Activated CD8-positive, alpha-beta memory T cell treated with anti-CD3 and anti-CD28 coated beads for 24 hours (primary cell): Measurements from ENCODE around the gene SPNS2.

Source experiments
- DNase-seq: peaks from one replicate; pipeline ENCODE4 v3.0.0-alpha.2; 2020

Gene SPNS2

DNA sequence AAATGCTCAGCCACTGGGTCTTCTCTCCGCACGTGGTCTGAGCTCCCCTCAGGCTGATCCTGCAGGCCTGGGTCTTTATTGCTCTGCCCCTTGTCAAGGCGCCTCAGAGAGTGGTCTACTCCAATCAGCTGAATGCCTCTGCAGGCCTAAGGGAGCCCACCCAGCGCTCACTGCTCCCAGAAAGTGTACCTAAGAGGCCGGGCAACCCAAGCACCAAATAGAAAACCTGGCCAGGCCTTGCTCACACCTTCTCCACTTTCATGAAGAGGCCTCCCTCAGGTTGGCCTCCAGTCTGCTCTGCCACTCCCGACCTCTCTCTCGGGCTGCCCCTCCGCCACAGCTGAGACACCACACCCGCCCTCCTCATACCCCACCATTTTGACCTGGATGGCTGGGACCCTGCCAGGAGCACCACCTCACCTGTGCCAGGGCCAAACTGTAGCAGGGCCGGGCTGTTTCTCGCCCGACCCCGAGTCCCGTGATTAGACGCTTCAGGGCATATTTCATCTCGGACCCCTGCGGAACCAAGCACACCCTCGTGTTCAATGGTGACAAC, 55.8 kb downstream of the SPNS2 start:
- peak; percentile 70 for DNase-seq

- DNase-seq, result peak; percentile 97
These were observed 56.5 kb downstream of the SPNS2 start, which contains the start of gene MYBBP1A for GRCh38 chr17:4554997-4555799. Gene MYBBP1A (minus strand): TSS chr17:4555384. CDS start chr17:4555324, 60 bp downstream.

GRCh38 chr17:4555873-4556759, 57.4 kb downstream of the SPNS2 start:
- no peak for DNase-seq

DNA sequence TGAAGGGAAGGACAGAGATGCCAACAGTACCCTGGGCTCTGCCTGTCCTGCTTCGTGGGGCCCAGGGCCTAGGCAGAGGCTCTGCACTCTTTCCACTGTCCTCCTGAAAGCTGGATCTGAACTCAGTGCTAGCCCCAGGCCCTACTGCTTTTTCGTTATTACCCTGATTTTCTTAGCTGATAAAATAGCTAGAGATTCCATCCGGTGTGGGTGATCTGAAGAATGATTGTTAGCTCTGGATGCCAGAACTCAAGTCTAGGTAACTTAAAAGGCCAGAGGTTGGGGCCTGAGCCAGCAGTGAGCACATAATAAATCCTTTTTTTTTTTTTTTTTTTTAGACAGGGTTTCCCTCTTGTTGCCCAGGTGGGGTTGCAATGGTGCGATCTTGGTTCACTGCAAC, 58.3 kb downstream of the SPNS2 start:
- DNase-seq, result no peak

DNA sequence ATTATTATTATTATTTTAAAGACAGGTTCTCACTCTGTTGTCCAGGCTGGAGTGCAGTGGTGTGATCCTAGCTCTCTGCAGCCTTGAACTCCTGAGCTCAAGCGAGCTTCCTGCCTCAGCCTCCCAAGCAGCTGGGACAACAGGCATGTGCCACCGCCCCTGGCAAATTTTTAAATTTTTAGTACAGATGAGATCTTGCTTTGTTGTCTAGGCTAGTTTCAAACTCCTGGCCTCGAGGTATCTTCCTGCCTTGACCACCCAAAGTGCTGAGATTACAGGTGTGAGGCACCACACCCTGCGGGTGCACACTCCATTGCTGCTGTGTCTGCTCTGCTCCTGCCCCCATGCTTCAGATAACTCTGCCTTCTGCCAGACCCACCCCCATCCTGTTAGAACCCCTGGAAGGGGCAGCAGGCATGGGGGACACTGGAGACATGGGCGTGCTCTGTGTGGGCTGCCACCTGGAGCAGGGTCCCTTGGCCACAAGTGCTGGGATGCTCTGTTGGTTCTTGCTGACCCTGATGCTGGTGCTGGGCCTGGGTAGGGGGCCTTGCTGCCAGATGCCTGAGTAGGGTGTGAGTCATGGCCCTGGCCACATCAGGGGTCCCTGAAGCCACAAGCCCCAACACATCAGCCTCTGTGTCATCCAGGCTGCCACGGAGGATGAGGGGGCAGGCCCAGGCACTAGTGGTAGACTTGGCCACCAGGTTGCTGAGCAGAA, 59.1 kb downstream of the SPNS2 start:
- DNase-seq, result no peak

GRCh38 chr17:4558347-4558971, 59.8 kb downstream of the SPNS2 start:
- DNase-seq, result no peak

- DNase-seq, result no peak
These were observed 60.6 kb downstream of the SPNS2 start for GRCh38 chr17:4559139-4559791.

GRCh38 chr17:4559966-4560365, 61.3 kb downstream of the SPNS2 start:
- no peak for DNase-seq

DNA sequence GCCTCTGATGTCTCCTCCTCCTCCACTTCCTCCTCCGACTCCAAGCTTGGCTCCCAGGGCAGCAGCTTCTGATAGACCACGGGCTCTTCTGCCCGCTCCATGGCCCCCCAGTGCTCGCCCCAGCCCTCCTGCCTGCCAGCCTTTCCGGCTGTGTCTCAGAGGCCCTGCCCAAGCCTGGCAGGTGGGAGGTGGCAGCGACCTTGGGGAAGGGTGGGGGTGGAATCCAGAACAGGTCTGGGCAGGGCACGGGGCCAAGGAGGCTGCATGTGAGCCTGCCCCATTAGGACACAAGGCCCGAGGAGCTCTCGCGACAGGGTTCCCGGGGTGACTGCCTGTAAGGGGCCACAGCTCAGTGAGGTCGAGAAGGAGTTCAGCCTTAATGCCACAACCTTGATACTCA, 61.7 kb downstream of the SPNS2 start, which contains the start of gene GGT6:
Gene GGT6 (minus strand): TSS at position 157 of the 400 bp plus-strand sequence. CDS start 56 bp downstream, at position 101.
- no peak for DNase-seq

DNA sequence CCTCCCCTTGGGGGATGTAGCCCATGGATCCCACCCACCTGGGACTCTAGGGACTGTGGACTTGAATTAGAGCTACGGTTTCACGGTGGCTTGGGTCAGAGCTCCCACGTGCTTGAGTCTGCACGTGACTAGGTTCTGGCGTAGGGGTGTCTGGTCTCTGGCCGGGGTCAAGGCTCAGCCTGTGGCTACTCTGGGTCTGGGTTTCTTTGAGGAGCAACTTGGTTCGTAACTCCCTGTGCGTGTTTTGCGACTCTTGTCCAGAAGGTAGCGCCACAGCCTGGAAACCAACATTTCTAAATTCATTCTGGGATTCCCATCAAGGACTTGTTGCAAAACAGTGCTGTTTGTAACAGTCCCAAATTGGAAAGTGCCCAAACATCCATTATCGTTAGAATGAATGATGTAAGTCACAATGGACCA, 62.2 kb downstream of the SPNS2 start:
- DNase-seq, result no peak

DNA sequence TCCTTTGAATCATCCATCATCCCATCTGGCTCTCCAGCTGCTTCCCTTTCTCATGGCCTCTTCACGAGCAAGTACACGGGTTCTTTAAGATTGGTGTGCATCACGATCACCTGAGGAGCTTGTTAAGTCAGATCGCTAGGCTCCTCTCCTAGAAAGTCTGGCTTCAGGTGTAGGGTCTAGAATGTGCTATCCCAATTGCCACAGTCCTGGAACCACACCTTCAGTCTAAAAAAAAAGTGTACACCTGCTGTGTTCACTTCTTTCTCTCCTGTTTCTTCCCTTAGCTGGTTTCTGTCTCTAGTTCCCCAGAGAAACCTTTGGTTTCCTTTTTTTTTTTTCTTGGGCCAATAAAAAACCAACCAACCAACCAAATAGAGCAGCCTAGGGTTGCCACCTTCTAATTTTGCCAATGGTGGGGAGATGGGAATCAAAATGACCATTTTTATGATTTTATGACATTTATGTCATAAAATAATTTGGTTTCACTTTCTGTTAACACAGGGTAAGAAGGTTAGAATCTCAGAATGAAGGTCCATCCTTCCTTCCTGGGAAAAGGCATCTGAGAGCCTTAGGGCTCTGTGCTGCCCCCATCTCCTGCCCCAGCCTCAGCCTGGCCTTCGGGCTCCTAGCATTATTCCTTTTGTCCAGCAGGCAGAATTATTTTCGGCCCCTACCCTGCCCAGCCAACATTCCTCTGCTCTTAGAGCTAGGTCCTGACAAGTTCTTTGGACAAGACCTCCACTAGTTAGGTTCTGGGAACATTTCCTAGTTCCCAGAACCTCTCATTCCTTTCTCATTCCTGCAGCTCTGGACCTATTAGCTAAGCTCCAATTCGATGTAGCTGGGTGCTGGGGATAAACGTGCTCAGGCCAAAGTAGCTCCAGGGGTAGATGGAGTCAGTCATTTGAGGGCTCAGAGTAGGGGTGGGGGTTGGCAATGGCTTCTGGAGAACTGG, 63.6 kb downstream of the SPNS2 start:
- no peak for DNase-seq

GRCh38 chr17:4565209-4566141, 66.8 kb downstream of the SPNS2 start:
- peak; percentile 73 for DNase-seq

DNA sequence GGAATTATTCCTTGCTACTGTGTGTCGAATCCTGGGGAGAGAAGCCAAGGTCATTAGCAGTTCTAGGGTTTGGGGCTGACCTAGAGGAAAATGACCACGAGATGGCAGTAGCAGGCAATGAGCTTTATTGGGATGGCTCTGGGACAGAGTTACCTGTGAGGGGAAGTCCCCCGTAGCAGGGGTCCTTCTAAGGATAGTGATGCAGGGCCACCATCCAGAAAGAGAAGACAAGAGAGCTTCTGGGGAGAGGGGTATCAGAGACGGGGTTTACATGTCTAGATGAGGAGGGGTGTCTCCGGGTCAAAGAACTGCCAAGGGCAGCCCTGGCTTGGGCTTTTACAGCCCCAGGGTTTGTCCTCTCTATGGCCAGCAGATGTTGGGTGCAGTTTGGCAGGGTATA, 68.1 kb downstream of the SPNS2 start:
- peak; percentile 75 for DNase-seq

DNA sequence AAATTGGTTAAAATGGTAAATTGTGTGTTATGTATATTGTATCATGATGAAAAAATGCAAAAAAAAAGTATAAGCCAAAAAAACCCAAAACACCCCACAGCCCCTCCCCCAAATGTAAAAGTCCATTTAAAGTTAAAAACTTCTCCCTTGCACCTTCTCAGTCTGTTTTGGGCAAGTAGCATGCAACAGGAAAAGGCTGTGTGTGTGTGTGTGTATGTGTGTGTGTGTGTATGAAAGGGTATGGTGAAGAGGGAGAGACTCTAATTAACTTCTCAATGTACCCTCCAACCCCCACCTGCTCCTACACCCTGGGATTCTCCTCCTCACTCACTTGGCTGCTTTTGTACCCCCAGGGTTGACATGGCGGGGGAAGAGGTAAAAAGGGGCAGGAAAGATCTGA, 70.9 kb downstream of the SPNS2 start:
- no peak for DNase-seq

GRCh38 chr17:4572131-4572530, 73.5 kb downstream of the SPNS2 start:
- no peak for DNase-seq

GRCh38 chr17:4573115-4573514, 74.4 kb downstream of the SPNS2 start:
- no peak for DNase-seq

GRCh38 chr17:4573669-4574068, 75.0 kb downstream of the SPNS2 start:
- DNase-seq, result peak; percentile 73

DNA sequence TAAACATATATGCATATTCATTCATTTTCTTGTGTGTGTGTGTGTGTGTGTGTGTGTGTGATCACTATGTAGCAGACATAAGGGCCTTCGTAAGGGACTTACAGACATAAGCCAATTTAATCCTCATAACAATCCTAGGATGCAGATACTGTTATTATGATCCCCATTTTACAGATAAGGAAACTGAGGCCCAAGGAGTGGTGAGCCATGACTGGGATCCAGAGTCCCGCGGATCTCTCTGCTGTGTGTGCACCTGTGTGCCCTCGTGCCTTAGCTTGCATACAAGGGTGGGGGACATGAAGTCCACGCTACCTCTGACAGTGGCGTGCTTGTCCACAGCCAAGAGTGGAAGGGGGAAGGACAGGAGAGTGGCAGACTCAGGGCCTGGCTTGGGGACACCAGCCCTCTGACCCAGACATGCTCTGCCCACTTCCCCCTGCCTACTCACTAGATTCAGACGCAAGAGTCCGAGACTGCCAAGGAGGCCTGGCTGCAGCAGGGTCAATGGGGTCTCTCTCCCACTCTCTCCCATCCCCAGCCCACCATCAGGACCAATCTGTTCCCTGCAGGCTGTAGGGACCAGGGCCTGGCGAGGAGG, 75.9 kb downstream of the SPNS2 start:
- DNase-seq, result no peak

- no peak for DNase-seq
These were observed 77.5 kb downstream of the SPNS2 start for GRCh38 chr17:4576161-4576558.
